GM21381 (cell line): ENCODE data around the gene ZNF557.

Source experiments
- ATAC-seq: cut with Tn5 transposase; IDR thresholded peaks from one replicate; pipeline ENCODE4 v1.9.1; 2021; ENCODE audit warnings: mild to moderate bottlenecking, moderate library complexity; ENCODE audit not compliant: unreplicated experiment

ZNF557 gene

GRCh38 chr19:7124782-7125181, 55.3 kb downstream of the ZNF557 start:
- no peak for ATAC-seq

DNA sequence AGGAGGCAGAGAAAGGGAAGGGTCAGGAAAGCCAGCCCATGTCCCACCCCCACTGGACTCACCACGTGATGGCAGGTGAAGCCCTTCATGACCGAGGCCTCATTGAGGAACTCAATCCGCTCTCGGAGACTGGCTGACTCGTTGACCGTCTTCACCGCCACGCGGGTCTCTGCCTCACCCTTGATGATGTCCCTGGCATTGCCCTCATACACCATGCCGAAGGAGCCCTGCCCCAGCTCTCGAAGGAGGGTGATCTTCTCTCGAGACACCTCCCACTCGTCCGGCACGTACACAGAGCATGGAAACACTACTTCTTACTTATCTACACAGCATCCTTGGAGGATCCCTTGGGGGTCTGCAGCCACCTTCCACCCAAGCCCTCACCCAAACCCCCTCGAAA, 55.7 kb downstream of the ZNF557 start:
- no peak for ATAC-seq

DNA sequence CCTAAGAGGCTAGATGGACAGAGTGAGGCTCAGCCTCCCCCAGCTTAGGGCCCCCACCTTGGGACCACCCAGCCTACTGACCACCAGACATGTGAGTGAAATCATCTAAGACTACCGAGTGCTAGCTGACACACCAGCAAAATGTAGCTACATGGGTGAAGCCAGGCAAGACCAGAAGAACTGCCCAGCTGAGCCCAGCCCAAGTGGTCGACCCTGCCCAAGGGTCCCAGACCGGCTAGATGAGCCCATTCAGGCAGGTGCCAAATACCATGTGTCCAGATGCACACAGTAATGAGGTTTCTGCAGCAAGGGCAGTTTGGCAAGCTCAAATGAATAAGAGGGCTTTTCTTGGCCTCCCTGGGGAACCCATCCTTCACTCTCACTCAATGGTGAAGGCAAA, 56.6 kb downstream of the ZNF557 start:
- no peak for ATAC-seq

DNA sequence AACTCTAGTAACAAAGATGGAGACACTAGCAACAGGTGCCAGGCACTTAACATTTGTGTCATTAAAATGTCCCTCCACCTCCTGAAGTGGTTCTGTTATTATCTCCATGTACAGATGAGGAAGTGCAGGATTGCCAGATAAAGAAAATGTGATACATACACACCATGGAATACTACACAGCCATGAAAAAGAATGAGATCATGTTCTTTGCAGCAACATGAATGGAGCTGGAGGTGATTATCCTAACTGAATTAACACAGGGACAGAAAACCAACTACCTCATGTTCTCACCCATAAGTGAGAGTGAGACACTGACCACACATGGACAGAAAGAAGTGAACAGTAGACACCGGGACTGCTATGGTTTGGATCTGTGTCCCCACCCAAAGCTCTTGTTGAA, 60.5 kb downstream of the ZNF557 start:
- ATAC-seq = no peak

DNA sequence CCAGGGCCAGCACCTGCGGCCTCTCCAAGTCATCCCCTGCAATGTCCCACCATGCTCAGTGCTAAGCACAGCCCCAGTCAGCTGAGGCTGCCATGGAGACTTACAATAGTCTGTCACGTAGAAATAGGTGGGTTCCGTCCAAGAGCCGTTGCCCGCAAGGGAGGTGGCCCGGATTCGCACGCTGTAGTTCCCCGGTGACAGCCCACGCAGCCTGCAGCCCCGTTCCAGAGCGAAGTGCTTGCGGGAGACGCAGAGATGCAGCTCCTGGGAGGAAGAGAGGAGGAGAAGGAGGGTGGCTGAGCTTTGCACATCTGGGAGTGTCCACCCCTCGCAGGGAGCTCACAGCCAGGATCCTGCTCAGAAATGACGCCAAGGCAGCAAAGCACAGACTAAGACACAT, 62.6 kb downstream of the ZNF557 start:
- ATAC-seq = no peak

DNA sequence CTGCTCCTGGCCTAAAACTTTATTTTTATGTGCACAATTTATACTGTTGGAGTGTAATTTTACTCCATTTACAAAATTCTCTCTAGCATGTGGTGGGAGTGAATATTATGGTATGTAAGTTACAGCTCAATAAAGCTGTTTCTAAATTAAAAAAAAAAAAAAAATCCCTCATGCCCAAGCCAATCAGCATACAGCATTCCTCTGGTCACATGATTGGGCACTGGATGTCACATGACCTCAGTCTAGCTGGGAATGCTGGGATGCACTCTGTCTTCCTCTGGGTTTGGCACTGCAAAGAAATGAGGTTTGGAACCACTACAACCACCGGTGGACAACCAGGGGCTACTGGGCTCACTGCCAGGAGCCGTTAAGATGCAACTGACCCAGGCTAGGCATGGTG, 67.6 kb downstream of the ZNF557 start:
- ATAC-seq = no peak
